Gastroesophageal sphincter (tissue), 3 donors: ENCODE data around the gene NCOA3.

Source experiments
- CTCF ChIP-seq, 4 experiments: fragments of 200-600 bp in 2 of 4; fragments of 450-650 bp in 2 of 4; sonication (generic) in 1 of 4; IDR thresholded peaks; one replicate each; pipeline ENCODE4 v1.5.1; 2017 to 2019; ENCODE audit warnings: antibody characterized with exemption in 4 of 4, mild to moderate bottlenecking in 2 of 4, moderate library complexity in 2 of 4
- POLR2AphosphoS5 ChIP-seq: sonication (generic); formaldehyde crosslinking; IDR thresholded peaks from one replicate; pipeline ENCODE4 v1.6.1; 2017; ENCODE audit warnings: antibody characterized with exemption

GRCh38 chr20:47611785-47612184, 110.1 kb downstream of the NCOA3 start:
- TF ChIP-seq CTCF (IDR thresholded peaks at IDR 0.05) (no peak), POLR2AphosphoS5 (no peak)
